GM19025 (cell line): ENCODE data around the gene SPPL2B.

Experiments used
- ATAC-seq: cut with Tn5 transposase; IDR thresholded peaks from one replicate; pipeline ENCODE4 v1.9.1; 2021; ENCODE audit warnings: mild to moderate bottlenecking, low read depth, moderate library complexity; ENCODE audit not compliant: unreplicated experiment

The SPPL2B gene

DNA sequence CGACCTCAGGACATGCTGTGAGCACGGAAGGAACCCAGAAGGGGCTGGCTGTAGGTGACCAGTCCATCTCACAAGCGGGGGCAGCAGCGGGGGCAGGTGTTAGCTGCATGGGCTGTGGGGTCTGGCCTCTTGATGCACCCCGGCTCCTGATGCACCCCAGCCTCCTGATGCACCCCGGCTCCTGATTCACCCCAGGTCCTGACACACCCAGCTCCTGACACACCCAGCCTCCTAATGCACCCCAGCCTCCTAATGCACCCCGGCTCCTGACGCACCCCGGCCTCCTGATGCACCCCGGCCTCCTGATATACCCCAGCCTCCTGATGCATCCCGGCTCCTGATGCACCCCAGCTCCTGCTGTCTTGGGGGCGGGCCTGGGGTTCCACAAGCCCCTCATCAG is 7.5 kb upstream of the SPPL2B start:
- no peak for ATAC-seq

- ATAC-seq, result no peak
Measured at GRCh38 chr19:2321565-2322283, 6.8 kb upstream of the SPPL2B start.

DNA sequence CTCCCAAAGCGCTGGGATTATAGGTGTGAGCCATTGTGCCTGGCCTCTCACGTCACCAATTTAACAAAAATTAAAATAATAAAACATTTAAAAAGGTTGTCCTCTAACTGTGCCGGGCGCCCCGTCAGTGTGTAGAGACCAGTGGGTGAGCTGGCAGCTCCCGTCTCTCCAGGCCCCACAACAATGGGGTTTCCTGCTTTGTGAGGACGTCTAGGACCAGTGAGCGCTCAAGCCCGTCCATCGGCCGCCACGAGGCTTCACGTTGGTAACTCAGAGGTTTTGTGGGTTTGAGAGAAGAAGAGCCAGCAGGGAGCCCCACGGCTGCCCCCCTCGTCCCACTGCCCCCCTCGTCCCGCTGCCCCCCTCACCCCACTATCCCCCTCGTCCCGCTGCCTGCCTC is 4.8 kb upstream of the SPPL2B start:
- no peak for ATAC-seq

GRCh38 chr19:2324220-2324948 is 4.1 kb upstream of the SPPL2B start:
- no peak for ATAC-seq

GRCh38 chr19:2325281-2326046 is 3.0 kb upstream of the SPPL2B start:
- no peak for ATAC-seq

DNA sequence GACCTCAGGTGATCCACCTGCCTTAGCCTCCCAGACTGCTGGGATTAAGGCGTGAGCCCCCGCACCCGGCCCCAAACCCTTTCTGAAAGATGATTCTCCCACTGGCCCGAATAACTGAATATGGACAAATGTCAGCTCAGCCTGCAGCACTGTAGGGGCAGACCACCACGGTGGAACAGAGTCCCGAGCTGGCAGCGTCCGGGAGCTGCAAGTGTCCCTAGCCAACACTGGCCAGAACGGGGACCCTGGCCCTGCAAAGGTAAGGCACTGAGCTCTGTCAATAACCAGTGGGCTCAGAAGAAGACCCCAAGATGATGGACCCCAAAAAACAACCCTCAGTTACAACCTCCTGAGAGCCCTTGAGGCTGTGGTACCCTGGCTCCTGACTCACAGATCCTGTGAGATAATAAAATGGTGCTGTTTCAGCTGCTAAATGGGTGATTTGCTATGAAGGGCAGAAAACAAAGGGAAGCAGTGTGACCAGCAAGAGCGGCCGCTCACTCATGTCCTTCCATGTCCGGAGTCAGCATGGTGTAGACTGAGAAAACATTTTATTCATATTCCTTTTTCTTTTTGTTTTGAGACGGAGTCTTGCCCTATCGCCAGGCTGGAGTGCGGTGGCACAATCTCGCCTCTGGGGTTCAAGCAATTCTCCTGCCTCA is 1.7 kb upstream of the SPPL2B start:
- no peak for ATAC-seq

GRCh38 chr19:2327773-2328400 is 597 bp upstream of the SPPL2B start:
- no peak for ATAC-seq

GRCh38 chr19:2329149-2329478 is 630 bp downstream of the SPPL2B start:
- ATAC-seq, result no peak

GRCh38 chr19:2329501-2329916 is 1.0 kb downstream of the SPPL2B start:
- ATAC-seq, result no peak

GRCh38 chr19:2330255-2330631 is 1.8 kb downstream of the SPPL2B start:
- ATAC-seq, result no peak

DNA sequence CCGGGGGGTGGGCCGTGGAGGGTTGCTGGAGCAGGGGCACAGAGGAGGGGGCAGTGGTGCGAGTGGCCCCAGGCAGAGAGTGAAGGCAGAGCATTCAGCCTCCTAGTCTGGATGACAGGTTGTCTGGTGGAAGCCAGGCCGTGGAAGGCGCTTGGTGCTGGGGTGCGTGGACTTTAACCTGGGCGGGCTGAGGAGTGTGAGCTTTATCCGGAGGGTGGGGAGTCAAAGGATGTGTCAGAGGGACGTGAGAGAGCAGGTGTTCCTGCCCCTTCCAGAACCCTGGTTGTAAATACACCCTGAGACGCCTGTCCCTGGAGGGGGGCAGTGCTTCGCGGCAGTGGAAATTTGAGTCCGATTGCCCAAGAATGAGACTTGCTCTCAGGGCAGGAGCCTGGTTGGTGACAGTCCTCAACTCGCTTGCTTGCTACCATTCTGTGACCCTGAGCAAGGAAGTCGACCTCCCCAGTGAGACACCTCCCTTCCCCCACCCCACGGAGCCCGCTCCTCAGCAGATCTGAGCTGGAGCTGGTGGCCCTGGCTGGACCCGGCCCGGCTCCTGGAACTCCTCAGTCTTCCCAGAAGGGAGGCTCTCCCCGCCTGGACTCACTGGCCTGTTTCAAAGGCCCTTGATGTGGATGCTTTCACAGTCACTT is 2.3 kb downstream of the SPPL2B start:
- no peak for ATAC-seq

DNA sequence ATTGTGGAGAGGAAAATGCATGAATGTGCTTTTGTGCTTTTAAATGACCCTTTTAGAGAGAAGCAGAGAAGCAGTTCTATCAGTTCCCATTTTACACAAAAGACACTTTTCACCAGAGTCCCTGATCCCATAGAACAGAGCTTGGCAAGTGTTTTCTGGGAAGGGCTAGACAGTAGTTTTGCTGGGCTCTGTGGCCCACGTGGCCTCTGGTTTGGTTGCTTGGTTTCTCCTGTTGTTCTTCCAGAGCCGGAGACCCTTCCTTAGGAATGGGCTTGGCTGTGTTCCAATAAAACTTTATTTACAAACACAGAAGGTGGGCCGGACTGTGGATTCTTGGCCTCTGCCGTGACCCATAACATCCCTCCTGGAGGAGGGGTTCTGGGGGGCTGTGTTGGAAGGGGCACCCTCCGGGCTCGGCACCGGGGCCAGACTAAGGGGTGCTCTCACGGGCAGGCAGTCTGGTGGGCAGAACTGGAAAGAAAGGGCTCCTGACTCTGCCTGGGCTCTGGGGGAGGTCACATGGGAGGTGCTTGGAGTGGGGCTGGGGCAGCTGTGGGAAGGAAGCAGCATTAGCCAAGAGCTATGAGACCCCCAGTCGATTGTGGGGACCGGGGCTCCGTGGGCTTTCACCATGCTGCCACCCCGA is 3.2 kb downstream of the SPPL2B start:
- ATAC-seq, result no peak

GRCh38 chr19:2332341-2333026 is 4.0 kb downstream of the SPPL2B start:
- ATAC-seq, result peak; percentile 34

DNA sequence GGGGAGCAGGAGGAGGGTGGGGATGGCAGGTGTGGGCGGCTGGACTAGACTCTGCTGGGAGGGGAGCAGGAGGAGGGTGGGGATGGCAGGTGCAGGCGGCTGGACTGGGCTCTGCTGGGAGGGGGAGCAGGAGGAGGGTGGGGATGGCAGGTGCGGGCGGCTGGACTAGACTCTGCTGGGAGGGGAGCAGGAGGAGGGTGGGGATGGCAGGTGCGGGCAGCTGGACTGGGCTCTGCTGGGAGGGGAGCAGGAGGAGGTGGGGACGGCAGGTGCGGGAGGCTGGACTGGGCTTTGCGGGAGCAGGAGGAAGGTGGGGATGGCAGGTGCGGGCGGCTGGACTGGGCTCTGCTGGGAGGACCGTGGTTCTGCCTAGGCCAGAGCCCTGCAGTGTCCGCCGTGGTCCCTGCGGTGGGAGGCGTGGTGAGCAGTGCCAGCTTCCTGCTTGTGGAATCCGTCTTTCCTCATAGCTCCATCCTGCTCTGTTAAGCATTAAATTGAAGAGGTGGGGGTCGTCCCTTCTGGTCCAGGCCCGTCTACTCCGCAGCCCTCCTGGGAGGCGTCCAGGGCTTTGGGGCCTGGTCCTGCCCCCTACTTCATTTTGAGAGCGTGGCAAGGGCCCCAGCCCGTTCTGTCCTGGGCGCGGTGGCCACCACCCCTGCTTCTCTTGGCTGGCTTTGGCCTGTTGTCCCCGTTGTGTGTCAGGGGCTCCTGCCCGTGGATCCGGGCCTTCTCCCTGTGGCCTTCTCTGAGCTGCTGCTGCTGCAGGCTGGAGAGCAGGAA is 4.7 kb downstream of the SPPL2B start:
- ATAC-seq, result no peak

- ATAC-seq, result no peak
Measured at GRCh38 chr19:2333807-2334211, 5.3 kb downstream of the SPPL2B start.

GRCh38 chr19:2334426-2334825 is 5.9 kb downstream of the SPPL2B start:
- no peak for ATAC-seq

DNA sequence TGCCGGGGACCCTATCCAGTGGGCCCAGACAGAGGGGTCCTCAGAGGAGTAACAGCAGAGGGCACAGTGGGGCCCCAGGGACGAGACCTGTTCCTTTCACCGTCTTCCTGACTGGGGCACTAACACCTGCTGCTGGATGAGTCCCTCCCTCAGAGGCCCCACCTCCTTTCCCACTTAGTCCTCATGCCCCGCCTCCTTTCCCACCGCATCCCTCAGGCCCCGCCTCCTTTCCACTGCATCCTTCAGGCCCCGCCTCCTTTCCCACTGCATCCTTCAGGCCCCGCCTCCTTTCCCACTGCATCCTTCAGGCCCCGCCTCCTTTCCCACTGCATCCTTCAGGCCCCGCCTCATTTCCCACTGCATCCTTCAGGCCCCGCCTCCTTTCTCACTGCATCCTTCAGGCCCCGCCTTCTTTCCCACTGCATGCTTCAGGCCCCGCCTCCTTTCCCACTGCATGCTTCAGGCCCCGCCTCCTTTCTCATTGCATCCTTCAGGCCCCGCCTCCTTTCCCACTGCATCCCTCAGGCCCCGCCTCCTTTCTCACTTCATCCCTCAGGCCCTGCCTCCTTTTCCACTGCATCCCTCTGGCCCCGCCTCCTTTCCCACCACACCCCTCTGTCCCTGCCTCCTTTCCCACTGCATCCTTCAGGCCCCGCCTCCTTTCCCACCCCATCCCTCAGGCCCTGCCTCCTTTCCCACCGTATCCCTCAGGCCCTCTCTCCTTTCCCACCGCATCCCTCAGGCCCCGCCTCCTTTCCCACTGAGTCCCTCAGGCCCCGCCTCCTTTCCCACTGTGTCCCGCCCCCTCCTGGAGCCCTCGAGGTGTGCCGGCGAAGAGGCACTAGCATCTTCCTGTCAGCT is 6.7 kb downstream of the SPPL2B start:
- no peak for ATAC-seq
